Neuronal stem cell (in vitro differentiated cells): ENCODE results near the gene CROCC2.

ENCODE experiments used
- DNase-seq: peaks from one replicate; pipeline ENCODE4 v3.0.0-alpha.2; 2013; ENCODE audit warnings: low spot score
- H2AFZ ChIP-seq: one replicate; pipeline ENCODE4 v1.6.1; 2013; ENCODE audit warnings: mild to moderate bottlenecking, low read length, inconsistent platforms
- H2AK5ac ChIP-seq: 2 replicates; pipeline ENCODE4 v1.6.1; 2013; ENCODE audit warnings: low read depth, mild to moderate bottlenecking, inconsistent platforms, low read length, moderate library complexity, mixed read lengths
- H2BK120ac ChIP-seq: 2 replicates; pipeline ENCODE4 v1.6.1; 2013; ENCODE audit warnings: low read depth, mild to moderate bottlenecking, inconsistent platforms, low read length, moderate library complexity, mixed read lengths
- H2BK12ac ChIP-seq: one replicate; pipeline ENCODE4 v1.6.1; 2013; ENCODE audit warnings: low read length, inconsistent platforms
- H2BK15ac ChIP-seq: 2 replicates; pipeline ENCODE4 v1.6.1; 2013; ENCODE audit warnings: mild to moderate bottlenecking, low read length, inconsistent platforms, mixed read lengths
- H2BK5ac ChIP-seq: one replicate; pipeline ENCODE4 v1.6.1; 2013; ENCODE audit warnings: inconsistent platforms, mild to moderate bottlenecking, low read length, moderate library complexity
- H3K14ac ChIP-seq: one replicate; pipeline ENCODE4 v1.6.1; 2013; ENCODE audit warnings: low read length, inconsistent platforms
- H3K18ac ChIP-seq: 2 replicates; pipeline ENCODE4 v1.6.1; 2013; ENCODE audit warnings: low read length, inconsistent platforms
- H3K23ac ChIP-seq: 2 replicates; pipeline ENCODE4 v1.6.1; 2013; ENCODE audit warnings: low read depth, mild to moderate bottlenecking, mixed read lengths, low read length, inconsistent platforms; ENCODE audit not compliant: poor library complexity
- H3K27ac ChIP-seq: replicated peaks from 3 replicates; pipeline ENCODE4 v1.5.1; 2013; ENCODE audit warnings: low read length, inconsistent platforms
- H3K27me3 ChIP-seq, 3 experiments: 2 replicates each; pipeline ENCODE4 v1.6.1; 2013; ENCODE audit warnings: low read length in 3 of 3, mild to moderate bottlenecking in 2 of 3, inconsistent platforms in 1 of 3, low read depth in 1 of 3, mixed read lengths in 1 of 3, moderate library complexity in 1 of 3; ENCODE audit not compliant: control insufficient read depth in 3 of 3, insufficient read depth in 3 of 3
- H3K36me3 ChIP-seq, 2 donors: replicated peaks in 1 of 2; 2 replicates each; pipeline ENCODE4 v1.6.1; 2013; ENCODE audit warnings: low read length in 2 of 2; ENCODE audit not compliant: control insufficient read depth in 2 of 2, insufficient read depth in 2 of 2
- H3K4ac ChIP-seq: 2 replicates; pipeline ENCODE4 v1.6.1; 2013; ENCODE audit warnings: inconsistent platforms, mild to moderate bottlenecking, low read length, moderate library complexity
- H3K4me1 ChIP-seq, 2 donors: 1 replicate in 1 of 2; 2 replicates in 1 of 2; pipeline ENCODE4 v1.6.1; 2013; ENCODE audit warnings: low read length in 2 of 2, low read depth in 1 of 2; ENCODE audit not compliant: control insufficient read depth in 2 of 2, insufficient read depth in 1 of 2
- H3K4me2 ChIP-seq: one replicate; pipeline ENCODE4 v1.6.1; 2013; ENCODE audit warnings: mild to moderate bottlenecking, low read length, inconsistent platforms; ENCODE audit not compliant: insufficient read depth, poor library complexity, severe bottlenecking
- H3K4me3 ChIP-seq, 2 donors: 2 replicates each; pipeline ENCODE4 v1.5.1; 2013; ENCODE audit warnings: low read length in 2 of 2, mild to moderate bottlenecking in 2 of 2, inconsistent platforms in 1 of 2, moderate library complexity in 1 of 2
- H3K79me1 ChIP-seq: one replicate; pipeline ENCODE4 v1.6.1; 2013; ENCODE audit warnings: low read depth, mild to moderate bottlenecking, inconsistent platforms, low read length, moderate library complexity
- H3K9ac ChIP-seq: one replicate; pipeline ENCODE4 v1.6.1; 2013; ENCODE audit warnings: mild to moderate bottlenecking, low read depth, low read length, inconsistent platforms; ENCODE audit not compliant: poor library complexity
- H3K9me3 ChIP-seq, 2 donors: replicated peaks in 1 of 2; 2 replicates each; pipeline versions ENCODE3 to v1.6.1; 2013; ENCODE audit warnings: low read length in 2 of 2, mild to moderate bottlenecking in 2 of 2, inconsistent platforms in 1 of 2, low read depth in 1 of 2, mixed read lengths in 1 of 2, moderate library complexity in 1 of 2; ENCODE audit not compliant: control insufficient read depth in 2 of 2, insufficient read depth in 1 of 2
- H4K8ac ChIP-seq: one replicate; pipeline ENCODE4 v1.6.1; 2013; ENCODE audit warnings: low read depth, mild to moderate bottlenecking, inconsistent platforms, low read length, moderate library complexity
- H4K91ac ChIP-seq: one replicate; pipeline ENCODE4 v1.6.1; 2013; ENCODE audit warnings: low read length, low read depth, mild to moderate bottlenecking, inconsistent platforms; ENCODE audit not compliant: poor library complexity
- WGBS, 2 donors: extraction: QIAGEN DNeasy Blood & Tissue Kit; methylation state at CpG; one replicate each; pipeline ENCODE4 v1.1.7; 2013; ENCODE audit warnings: missing lambda C conversion rate in 2 of 2, mixed read lengths in 1 of 2; ENCODE audit not compliant: insufficient read length in 2 of 2, insufficient replicate concordance in 1 of 2; ENCODE audit errors: extremely low coverage in 2 of 2; 5-methylcytosine and 5-hydroxymethylcytosine counted together

CROCC2 gene

DNA sequence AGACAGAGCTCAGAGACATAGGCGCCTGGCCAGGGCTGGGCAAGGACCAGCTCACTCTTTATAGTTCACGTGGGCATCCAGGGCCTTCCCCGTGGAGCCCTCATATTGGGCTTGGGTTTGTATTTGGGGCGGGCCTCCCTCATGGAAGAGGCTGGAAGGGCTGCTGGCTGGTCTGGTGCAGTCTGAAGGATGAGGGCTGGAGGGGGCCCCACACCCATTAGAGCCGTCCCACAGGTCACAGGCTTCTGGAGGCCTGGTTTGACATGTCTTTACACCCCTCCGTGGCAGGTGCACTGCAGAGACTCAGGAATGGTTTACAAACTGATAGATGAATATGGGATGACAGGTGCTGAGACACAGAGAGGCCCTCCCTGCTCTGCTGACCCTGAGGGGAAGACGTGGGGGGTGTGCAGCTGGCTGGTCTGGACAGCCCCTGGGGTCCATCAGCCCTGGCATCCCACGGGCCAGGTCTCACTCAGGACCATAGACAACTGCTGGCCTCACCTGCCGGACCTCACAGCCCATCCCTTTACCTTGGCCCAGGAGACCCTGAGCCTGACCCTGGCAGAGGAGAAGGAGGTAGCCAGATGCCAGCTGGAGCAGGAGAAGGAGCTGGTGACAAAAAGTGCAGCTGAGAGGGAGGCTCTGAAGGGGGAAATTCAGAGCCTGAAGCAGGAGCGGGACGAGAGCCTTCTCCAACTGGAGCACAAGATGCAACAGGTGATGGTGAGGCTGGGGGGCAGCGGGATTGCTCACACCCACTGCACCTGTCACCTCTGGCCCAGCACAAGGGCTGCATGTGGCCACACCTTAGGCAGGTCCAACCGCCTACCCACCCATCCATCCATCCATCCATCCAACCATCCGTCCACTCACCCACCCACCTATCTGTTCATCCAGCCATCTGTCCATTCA, 43.9 kb downstream of the CROCC2 start:
- Histone ChIP-seq H2BK120ac (no peak overlapping the region), H2BK12ac (no peak overlapping the region), H3K79me1 (peaks cover 5% of the 10 kb centered on the region), H3K23ac (peak overlapping the region; percentile 36), H2BK15ac (peak overlapping the region; percentile 77), H3K4me3 (no peak overlapping the region), H3K9ac (peak overlapping the region; percentile 54), H2AFZ (no peak overlapping the region), H3K4me2 (no peak overlapping the region), H3K27ac (no peak overlapping the region), H4K91ac (no peak overlapping the region), H2AK5ac (no peak overlapping the region), H4K8ac (no peak overlapping the region), H2BK5ac (no peak overlapping the region), H3K27me3 (peaks cover 0 to 23% (median 0%) of the 10 kb centered on the region in 3 experiments), H3K18ac (peak overlapping the region; percentile 63), H3K14ac (no peak overlapping the region), H3K9me3 (peaks cover 0 to 3% of the 10 kb centered on the region in 2 donors), H3K36me3 (no peaks in the 10 kb centered on the region), H3K4ac (no peak overlapping the region), H3K4me1 (peaks cover 2 to 8% of the 10 kb centered on the region in 2 donors)
- no peak for DNase-seq
- no CpG with 5 or more reads among the region's 14 CpGs for WGBS, 2 donors

DNA sequence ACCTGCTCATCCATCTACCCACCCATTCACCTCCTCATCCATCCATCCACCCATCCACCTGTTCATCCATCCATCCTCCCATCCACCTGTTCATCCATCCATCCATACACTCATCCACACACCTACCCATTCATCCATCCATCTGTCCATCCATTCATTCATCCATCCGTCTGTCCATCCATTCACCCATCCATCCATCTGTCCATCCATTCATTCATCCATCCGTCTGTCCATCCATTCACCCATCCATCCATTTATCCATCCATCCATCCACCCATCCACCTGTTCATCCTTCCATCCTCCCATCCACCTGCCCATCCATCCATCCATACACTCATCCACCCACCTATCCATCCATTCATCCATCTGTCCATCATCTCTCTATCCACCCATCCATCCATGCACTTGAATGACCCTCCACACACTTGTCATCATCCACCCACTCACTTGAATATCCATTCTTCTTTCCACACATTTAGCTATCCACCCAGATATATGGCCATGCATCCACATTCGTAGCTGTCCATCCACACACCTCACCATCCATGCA, 45.0 kb downstream of the CROCC2 start:
- Histone ChIP-seq H4K8ac (no peak overlapping the region), H2AFZ (no peak overlapping the region), H2BK12ac (no peak overlapping the region), H2AK5ac (no peak overlapping the region), H3K4me3 (no peak overlapping the region), H2BK5ac (no peak overlapping the region), H2BK15ac (no peak overlapping the region), H3K27me3 (peaks cover 0 to 29% (median 0%) of the 10 kb centered on the region in 3 experiments), H3K18ac (no peak overlapping the region), H4K91ac (no peak overlapping the region), H3K23ac (no peak overlapping the region), H3K4ac (no peak overlapping the region), H3K9ac (no peak overlapping the region), H3K4me1 (peaks cover 2 to 8% of the 10 kb centered on the region in 2 donors), H3K79me1 (peaks cover 3% of the 10 kb centered on the region), H3K9me3 (peaks cover 0 to 3% of the 10 kb centered on the region in 2 donors), H3K14ac (no peak overlapping the region), H3K4me2 (no peak overlapping the region), H3K36me3 (no peaks in the 10 kb centered on the region), H2BK120ac (no peak overlapping the region), H3K27ac (no peak overlapping the region)
- no peak for DNase-seq
- WGBS, 2 donors, result 100% methylated on average over 1 of the region's 3 CpGs; no CpG with 5 or more reads in 1 of the 2 donors

DNA sequence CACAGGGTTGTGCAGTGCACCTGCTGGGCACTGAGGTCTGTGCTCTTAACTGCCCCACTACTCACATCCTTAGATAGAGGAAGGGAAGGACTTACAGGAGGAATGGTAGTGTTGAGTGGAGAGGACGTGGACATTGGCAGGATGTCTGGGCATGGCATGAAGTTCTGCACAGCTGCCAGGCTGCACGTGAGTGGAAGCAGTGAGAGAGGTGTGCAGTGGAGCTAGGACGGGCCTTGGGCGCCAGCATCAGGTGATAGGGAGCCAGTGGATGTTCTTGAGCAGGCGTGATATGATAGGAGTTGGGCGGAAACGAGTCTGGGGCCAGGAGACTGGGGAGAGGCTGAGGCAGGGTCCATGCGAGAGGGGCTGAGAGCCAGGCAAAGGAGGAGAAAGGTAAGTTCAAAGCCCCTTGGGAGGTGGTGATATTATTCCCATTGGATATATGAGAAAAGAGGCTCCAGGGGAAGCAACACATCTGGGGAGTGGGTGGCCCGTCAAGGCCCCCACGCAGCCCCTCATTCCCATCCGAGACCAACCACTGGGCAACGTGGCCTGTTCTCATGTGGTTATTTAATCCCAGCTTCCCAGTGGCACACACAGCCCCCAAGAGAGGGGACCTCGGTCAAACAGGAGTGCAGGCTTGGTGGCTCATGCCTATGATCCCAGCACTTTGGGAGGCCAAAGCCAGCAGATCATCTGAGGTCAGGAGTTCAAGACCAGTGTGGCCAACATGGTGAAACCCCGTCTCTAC, 46.5 kb downstream of the CROCC2 start:
- no peak overlapping the region for H2BK15ac ChIP-seq
- no peaks in the 10 kb centered on the region for H3K36me3 ChIP-seq
- H3K4me3 ChIP-seq, result no peak overlapping the region
- no peak overlapping the region for H4K91ac ChIP-seq
- H3K4me2 ChIP-seq, result no peak overlapping the region
- no peak overlapping the region for H3K27ac ChIP-seq
- WGBS, 2 donors, result no CpG with 5 or more reads among the region's 14 CpGs
- H3K27me3 ChIP-seq, result peaks cover 0 to 33% (median 0%) of the 10 kb centered on the region in 3 experiments
- H3K14ac ChIP-seq, result no peak overlapping the region
- H3K9ac ChIP-seq, result no peak overlapping the region
- no peak overlapping the region for H3K4ac ChIP-seq
- DNase-seq, result no peak
- no peak overlapping the region for H2BK5ac ChIP-seq
- H3K4me1 ChIP-seq, result peaks cover 2 to 6% of the 10 kb centered on the region in 2 donors
- no peak overlapping the region for H3K18ac ChIP-seq
- H2AK5ac ChIP-seq, result no peak overlapping the region
- H3K9me3 ChIP-seq, result peaks cover 0 to 3% of the 10 kb centered on the region in 2 donors
- H3K79me1 ChIP-seq, result no peaks in the 10 kb centered on the region
- H3K23ac ChIP-seq, result peak overlapping the region; percentile 34
- H2BK12ac ChIP-seq, result no peak overlapping the region
- H2BK120ac ChIP-seq, result no peak overlapping the region
- no peak overlapping the region for H2AFZ ChIP-seq
- no peak overlapping the region for H4K8ac ChIP-seq
